Left renal pelvis (tissue), 4 donors: Measurements from ENCODE around the gene TBC1D5. TPM values are rescaled to one million over a fixed set of nuclear protein-coding genes. Genes with fewer than 3 reads are reported as not detected.
"Not testable (repeated sequence)": the region's sequence is repeated elsewhere in the genome, so short reads cannot be mapped to it uniquely, and the experiment has no call there.

Experiments
- DNase-seq, 4 donors: peaks; one replicate each; pipeline ENCODE4 v3.0.0-alpha.2; 2013; ENCODE audit warnings: low read depth in 4 of 4, low spot score in 3 of 4
- polyA plus RNA-seq, 4 donors: library from polyadenylated mRNA; unstranded; fragments of 120-200 nt; gene quantifications; one replicate each; pipeline ENCODE4 v1.2.1, GENCODE V29; 2013; ENCODE audit not compliant: insufficient read length in 4 of 4

The TBC1D5 gene
- polyA plus RNA-seq, 4 donors = 43.0 to 58.2 (median 52.0) TPM

GRCh38 chr3:17132286-17133115 is 609.9 kb downstream of the TBC1D5 start:
- DNase-seq = no peak

DNA sequence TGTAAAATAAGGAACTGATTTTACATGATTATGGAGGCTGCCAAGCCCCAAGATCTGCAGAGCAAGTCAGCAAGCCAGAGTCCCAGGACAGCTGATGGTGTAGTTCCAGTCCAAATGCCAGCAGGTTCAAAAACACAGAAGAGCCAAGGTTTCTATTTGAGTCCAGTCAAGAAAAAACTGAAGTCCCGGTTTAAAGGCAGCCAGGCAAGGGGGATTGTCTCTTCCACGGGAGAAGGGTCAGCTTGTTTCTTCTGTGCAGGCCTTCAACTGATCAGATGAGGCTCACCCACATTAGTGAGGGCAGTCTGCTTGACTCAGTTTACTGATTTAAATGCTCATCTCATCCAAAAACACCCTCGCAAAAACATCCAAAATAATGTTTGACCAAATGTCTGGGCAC is 611.5 kb downstream of the TBC1D5 start:
- DNase-seq = no peak

DNA sequence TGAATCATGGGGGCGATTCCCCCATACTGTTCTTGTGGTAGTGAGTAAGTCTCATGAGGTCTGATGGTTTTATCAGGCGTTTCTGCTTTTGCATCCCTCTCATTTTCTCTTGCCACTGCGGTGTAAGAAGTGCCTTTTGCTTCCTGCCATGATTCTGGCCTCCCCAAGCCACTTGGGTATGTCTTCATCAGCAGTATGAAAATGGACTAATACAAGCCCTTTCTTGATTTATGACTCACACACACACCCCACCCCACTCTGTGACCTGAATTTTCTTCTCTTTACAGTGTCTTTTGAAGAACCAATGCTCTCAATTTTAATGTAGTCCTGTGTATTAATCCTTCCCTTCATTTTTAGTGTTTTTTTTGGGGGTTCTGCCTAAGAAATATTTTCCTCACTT is 612.9 kb downstream of the TBC1D5 start:
- no peak for DNase-seq

DNA sequence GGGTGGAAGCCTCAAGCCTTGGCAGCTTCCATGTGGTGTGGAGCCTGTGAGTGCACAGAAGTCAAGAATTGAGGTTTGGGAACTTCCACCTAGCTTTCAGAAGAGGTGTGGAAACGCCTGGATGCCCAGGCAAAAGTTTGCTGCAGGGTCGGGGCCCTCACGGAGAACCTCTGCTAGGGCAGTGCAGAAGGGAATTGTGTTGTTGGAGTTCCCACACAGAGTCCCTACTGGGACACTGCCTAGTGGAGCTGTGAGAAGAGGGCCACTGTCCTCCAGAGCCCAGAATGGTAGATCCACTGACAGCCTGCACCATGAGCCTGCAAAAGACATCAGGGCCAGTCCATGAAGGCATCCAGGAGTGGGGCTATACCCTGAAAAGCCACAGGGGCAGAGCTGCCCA is 613.8 kb downstream of the TBC1D5 start:
- DNase-seq = not testable (repeated sequence)

DNA sequence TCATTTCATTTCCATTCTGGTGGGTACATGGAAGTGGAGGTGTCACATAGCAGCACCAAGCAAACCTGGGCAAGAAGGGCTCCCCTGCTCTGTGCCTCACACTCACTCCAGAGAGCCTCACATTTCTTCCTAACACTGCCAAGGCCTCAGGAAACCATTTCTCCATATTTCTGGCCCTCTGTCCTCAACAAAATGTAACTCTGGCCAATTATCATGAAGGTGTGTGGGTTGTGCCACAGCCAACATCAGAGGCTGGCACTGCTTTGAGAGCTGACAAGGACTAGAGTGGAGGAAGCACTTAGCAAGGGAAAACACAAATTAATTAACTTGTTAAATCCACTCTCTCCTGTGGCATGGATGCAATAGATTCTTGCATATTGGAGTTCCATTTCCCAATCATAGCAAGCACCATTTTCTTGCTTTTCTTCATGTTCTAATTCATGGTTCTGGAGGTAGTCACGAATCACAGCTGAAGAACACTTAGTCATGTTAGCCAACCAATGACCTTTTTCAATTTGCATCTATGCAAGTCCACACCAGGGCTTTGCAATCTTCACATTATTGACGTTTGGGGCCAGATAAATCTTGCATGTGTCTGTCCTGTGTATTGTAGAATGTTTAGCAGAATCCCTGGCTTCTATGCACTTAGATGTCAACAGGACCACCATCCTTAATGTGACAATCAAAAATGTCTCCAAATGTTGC is 616.5 kb downstream of the TBC1D5 start:
- no peak for DNase-seq

GRCh38 chr3:17122758-17123157 is 619.7 kb downstream of the TBC1D5 start:
- no peak for DNase-seq

DNA sequence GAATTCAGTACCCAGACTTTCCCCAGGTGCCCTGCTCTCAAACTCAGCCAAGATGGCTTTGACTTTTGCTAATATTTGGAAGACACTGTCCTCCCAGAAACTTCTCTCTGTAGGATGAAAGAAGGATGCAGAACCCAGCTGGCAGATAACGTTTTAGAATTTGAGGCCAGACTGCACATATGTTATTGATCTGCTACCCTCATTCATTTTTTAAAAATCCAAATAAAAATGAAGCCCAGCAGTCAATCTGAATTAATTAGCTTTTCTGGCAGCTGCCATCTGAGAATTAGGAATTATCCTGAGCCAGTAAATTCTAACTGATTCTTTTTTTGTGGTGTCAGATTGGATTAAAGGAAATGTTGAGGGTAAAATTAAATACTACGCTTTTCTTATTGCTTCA is 621.1 kb downstream of the TBC1D5 start:
- DNase-seq = no peak

- DNase-seq = no peak
Measured at GRCh38 chr3:17120115-17120514, 622.3 kb downstream of the TBC1D5 start.

- DNase-seq = no peak
Measured at GRCh38 chr3:17119201-17120072, 623.0 kb downstream of the TBC1D5 start.

GRCh38 chr3:17118771-17119170 is 623.7 kb downstream of the TBC1D5 start:
- DNase-seq = no peak

DNA sequence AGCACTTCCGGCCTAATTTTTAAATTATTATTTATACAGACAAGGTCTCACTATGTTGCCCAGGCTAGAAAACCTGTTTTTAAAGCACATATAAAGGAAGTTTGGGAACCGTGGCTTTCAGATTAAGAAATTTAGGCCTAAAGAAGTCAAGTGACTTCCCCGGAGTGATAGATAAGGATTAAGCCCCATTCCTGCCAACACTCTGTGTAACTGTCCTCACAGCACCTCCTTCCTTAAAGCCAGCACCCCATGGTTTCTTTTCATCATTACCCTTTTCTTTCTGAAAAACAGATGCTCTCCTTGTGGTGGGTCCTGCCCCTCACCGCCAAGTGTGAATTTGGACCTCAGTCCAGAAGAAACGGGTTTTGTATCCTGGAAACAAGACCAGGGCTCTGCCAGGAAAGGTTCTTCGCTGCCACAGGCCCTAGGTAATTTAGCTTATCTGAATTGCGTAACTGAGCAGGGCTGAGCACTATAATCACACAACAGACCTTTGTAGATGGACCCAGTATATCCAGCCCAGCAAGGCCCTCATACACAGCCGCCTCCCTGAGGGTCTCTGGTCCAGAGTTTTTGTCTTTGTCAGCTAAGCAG is 626.3 kb downstream of the TBC1D5 start:
- DNase-seq = no peak

DNA sequence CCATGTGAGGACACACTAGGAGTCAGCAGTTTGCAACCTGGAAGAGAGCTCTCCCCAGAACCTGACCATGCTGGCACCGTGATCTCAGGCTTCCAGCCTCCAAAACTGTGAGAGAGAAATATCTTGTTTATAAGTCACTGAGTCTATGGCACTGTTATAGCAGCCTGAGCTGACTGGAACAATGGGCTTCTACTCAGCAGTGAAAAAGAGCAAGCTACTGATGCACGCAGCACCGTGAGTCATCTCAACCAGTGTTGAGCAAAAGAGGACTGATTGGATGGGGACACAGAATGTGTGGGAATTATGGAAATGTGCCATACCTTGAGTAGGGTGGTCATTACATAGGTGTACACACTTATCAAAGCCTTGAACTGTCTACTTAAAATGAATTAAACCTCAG is 627.2 kb downstream of the TBC1D5 start:
- DNase-seq = no peak

DNA sequence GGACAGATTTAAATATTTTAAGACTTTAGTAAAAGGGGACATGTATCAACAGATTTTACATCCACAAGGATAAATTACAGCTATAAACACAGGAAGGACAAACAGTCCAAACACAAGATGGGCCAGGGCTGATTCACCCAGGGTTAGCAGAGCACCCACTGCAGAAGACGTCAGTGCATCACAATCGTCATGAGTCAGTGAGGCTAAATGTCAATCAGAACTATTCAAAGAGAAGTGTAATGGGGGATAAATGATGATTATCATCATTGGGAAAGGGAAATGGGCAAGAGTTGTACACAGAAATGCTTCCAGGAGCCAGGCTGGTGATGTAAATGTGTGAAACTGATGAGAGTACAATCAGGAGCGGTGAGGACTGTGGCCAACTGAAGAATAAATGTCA is 630.8 kb downstream of the TBC1D5 start:
- DNase-seq = no peak

- DNase-seq = no peak
Measured at GRCh38 chr3:17110660-17111396, 631.6 kb downstream of the TBC1D5 start.
